Islet precursor cell (in vitro differentiated cells): ENCODE data around the gene ANKRD27.
"Not testable (repeated sequence)": the region's sequence is repeated elsewhere in the genome, so short reads cannot be mapped to it uniquely, and the experiment has no call there.

Source experiments
- DNase-seq: peaks from one replicate; pipeline ENCODE4 v3.0.0-alpha.2; 2018

Gene ANKRD27

DNA sequence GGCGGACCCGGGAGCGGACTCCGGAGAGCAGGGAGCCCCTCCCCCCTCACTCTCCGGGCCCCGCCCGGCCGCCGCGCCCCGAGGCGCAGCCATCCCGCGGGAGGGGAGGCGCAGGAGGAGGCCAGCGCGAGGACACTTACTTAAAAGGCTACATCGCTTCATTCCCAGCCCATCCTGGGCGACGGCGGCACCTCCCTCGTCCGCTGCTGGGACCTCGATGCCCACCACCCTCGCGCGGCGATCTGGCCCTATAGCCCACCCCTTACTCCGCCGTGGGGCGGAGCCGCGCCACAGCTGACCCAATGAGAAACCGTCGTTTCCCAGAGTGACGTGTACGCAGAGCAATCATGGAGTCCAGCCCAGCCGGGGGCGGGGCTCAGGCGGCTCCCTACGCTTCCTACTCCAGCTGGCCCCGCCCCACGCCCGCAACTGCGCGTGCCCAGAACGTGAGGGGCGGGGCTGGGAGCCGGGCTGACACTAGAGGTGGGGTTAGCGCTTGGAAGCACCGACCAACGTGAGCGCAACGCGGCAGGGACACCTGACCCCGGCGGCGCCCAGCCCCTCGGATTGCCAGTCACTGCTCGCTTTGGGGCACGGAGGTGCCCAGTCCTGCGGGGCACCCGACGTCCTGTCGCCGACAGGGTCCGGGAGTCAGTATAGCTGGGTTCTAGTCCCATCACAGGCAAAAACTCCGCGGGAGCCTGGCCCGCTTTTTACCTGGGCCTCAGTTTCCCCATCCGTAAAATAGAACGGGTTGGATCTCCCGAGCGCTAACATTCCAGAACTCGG lies at the start of gene ANKRD27:
TSS of gene ANKRD27 (minus strand) at position 250 of the 789 bp plus-strand sequence. CDS start 16,165 bp downstream, outside the sequence.
- peak; percentile 99 for DNase-seq

DNA sequence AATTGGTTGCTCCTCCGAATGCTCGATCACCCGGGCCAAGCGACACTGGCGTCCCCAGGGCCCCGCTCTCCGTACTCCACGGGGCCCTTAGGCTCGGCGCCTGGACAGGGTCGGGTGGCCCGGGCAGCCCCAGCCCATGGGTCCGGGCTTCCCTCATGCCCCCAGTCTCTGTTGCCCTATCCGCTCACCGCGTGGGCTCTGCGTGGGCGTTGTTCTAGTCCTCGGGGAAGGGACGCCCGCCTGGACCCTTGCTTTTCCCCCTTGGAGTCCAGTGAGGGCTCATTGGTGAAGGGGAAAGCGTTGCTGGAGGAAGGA lies 45.9 kb upstream of the ANKRD27 start:
- DNase-seq: no peak

DNA sequence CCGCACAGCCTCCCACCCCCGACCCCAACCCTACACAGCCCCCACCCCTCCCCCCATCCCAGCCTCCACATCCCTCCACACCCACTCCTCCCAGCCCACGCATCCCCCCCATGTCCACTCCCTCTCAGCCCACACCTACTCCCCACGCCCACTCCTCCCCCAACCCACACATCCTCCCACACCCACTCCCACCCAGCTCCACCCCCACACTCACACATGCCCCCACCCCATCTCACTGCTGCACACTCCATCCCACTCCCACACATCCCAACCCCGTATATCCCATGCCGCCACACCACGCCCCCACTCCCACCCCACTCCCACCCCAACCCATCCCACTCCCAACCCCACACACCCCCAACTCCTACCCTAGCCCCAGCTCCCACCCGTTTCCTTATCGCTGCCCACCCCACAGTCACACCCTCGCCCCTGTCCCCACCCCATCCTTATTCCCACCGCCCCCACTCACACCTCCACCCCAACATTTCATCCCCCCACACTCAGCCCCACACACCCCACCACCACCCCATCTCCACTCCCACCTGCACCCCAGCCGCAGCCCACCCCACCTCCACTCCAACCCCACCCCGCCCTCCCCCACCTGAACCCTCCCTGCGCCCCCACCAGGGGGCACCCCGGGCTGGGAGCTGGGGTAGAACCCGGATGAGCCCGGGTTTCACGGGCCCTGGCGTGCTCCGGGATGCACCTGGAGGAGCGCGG lies 45.4 kb upstream of the ANKRD27 start:
- no peak for DNase-seq

DNA sequence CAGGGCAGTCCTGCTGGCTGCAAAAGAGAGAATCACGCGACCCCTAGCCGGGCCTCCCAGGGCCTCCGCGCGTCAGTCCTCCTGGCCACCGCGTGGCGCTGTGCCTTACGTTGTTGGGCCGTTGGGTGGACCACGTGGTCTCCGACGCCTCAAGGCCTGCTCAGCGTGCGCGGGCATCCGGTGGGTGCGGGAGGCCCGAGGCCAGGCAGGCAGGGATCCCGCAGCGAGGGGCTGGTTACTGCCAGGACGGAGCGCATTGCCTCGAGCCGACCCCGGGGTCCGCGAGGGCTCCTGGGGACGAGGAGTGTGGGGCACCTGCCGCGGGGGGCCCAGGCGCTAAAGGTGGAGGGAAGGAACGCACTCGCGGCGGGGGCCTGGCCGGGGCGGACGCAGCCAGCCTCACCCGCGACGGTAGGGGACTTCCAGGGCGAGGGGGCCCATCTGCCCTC lies 44.7 kb upstream of the ANKRD27 start, which contains the start of gene TDRD12:
TSS of gene TDRD12 (plus strand) at position 157 of the 449 bp plus-strand sequence. CDS start 306 bp downstream, outside the sequence.
- no peak for DNase-seq

DNA sequence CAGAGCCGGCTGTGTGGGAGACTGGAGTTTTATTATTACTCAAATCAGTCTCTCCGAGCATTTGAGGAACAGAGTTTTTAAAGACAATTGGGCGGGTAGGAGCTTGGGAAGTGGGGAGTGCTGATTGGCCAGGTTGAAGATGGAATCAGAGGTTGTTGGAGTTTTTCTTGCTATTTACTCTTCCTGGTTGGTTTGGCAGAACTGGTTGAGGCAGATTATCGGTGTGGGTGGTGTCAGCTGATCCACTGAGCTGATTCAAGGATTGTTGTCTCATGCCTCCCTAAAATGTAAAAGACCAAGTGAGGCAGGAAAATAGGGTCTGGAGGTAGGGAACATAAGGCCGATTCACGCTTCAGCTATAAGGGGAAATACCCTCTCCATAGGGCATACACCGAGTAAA lies 43.3 kb upstream of the ANKRD27 start:
- DNase-seq: no peak

DNA sequence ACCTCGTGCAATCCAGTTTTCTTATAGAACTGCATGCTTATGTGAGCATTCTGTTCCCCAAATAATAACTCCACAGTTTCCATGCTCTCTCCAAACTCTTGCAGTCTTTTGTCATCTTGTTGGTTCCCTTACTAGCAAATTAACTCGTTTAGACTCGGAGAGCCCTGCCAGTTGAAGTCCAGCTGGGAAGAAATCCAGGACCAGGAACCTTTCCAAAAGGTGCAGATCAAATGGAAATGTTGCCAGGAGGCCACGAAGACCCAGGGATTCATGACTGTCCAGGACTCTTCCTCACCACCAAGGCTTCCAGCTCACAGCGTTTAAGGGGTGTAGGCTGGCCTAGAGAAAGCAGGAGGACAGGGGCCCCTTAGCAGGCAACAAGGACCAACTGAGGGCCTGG lies 42.5 kb upstream of the ANKRD27 start:
- no peak for DNase-seq

DNA sequence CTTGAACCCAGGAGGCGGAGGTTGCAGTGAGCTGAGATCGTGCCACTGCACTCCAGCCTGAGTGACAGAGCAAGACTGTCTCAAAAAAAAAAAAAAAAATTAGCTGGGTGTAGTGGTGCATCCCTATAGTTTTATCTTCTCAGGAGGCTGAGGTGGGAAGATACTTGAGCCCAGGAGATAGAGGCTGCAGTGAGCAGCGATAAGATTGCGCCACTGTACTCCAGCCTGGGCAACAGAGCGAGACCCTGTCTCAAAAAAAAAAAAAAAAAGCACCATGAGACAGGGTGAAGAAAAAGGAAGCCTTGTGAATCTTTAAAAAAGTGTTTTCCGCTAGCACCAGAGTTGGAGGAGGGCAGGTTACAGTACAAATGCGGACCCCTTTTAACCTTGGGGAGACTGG lies 41.2 kb upstream of the ANKRD27 start:
- DNase-seq: not testable (repeated sequence)

DNA sequence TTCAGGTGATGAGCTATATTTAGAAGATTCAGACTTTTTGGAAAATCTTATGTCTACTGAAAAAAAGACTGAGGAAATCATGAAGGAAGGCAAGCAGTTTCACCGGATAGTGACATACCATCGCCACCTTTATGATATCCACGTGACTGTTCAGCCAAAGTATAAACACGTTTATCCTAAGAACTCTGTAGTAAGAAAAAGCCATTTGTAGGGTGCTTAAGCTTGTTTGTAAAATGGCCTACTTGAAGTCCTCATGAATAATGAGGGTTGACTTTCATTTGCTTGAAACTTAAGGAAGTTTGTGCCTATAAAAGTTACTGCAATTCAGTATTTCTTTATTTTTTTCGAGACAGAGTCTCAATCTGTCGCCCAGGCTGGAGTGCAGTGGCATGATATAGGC lies 36.8 kb upstream of the ANKRD27 start:
- DNase-seq: no peak

DNA sequence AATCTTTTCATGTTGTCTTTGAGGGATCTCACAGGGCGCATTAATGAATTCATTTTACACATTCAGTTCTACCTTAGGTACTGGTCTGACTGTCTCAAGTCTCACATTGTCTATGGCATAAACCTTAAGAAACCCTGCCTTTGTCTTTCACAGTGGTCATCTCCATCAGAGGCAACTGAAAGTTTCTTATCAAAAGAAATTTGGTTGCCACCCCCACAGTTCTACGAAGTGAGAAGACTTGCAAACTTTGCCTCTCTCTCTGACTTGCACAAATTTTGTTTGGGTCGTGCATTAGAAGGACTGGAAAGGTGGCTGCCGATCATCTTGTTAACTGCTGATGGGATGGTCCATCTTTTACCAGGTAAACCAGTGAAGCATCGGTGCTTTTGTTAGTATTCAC lies 34.1 kb upstream of the ANKRD27 start:
- DNase-seq: no peak

DNA sequence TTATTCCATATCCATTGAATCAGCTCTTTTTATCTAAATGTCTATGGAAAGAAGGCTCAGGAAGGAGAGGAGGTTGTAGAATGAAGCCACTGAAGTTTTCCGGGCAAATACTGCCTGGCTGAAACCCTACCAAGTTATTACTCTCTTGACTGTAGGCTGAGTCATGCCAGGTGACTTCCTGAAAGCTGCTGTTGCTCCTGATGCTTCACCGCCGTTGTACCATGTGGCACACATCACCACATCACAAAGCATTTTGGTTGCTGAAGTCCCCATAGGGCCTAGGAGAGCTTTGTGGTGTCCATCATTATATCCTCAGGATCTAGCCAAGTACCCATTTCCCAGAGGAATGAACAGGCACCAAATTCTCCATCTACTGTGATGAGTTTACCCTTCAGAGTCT lies 33.5 kb upstream of the ANKRD27 start:
- no peak for DNase-seq

DNA sequence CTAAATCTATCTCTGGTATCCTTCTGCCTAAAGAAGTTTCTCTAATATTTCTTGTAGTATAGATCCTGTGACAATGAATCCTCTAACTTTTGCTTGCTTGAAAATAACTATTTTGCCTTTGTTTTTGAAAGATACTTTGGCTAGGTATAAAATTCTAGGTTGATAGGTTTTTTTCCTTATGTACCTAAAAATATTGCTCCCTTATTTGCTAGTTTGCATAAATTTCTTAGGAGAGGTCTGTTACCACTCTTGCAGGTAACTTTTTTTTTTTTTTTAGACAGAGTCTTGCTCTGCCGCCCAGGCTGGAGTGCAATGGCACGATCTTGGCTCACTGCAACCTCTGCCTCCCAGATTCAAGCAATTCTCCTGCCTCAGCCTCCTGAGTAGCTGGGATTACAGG lies 29.0 kb upstream of the ANKRD27 start:
- not testable (repeated sequence) for DNase-seq

DNA sequence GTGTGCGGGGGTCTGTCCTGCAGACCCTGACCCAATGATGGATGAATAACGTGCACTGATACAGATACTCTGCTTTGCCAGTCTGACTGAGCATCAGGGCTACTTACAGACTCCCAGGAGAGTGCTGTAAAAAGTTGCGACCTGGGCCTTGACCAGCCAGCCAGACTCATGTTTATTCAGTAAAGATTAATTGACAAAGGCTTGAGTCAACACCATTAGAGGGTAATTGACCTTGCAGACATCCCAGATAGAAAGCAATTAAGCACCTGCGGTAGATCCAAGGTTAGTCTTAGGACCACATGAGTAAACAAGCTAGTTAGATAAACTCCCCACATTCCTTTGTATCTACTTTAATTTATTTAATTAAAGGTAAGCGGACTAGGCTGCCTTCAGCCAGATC lies 27.0 kb upstream of the ANKRD27 start:
- DNase-seq: peak; percentile 42

DNA sequence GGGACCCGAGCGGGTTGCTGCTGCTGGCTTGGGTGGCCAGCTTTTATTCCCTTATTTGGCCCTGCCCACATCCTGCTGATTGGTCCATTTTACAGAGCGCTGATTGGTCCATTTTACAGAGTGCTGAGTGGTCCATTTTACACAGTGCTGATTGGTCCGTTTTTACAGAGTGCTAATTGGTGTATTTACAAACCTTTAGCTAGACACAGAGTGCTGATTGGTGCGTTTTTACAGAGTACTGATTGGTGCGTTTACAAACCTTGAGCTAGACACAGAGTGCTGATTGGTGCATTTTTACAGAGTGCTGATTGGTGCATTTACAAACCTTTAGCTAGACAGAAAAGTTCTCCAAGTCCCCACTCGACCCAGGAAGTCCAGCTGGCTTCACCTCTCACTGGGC lies 25.1 kb upstream of the ANKRD27 start:
- not testable (repeated sequence) for DNase-seq

DNA sequence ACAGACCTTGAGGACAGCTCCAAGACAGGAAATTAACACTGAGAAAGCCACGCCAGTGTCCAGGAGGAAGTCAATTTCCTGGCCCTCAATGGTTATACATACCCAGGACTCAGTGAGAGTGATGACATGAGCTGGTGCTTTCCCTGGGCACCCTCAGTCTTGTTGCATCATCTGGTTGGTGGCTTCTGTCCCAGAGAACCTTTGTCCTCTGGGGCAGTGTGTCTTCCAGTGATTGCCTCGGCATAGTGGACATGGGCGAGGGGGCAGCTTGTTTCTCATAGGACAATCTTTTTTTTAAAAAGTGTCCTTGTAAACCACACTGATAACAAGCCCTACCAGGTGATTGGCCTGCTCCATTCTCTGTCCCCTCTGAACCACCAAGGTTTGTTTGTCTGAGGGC lies 21.8 kb upstream of the ANKRD27 start:
- not testable (repeated sequence) for DNase-seq

DNA sequence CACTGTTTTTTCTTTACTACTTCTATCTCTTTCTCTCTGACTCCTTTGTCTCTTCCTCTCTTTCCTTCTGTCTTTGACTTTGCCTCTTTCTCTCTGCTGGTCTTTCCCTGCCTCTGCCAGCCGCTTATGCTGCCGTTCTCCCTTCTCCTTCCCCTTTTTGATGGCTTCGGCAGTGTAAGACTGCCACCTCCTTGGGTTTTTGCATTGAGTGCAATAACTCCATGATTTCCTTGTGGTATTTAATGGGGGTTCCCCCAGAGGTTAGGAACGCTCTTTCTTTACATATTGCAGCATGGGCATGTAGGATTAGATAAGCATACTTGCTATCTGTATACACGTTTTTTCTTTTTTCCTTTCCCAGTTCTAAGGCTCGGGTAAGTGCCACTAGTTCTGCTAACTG lies 20.5 kb upstream of the ANKRD27 start:
- not testable (repeated sequence) for DNase-seq

DNA sequence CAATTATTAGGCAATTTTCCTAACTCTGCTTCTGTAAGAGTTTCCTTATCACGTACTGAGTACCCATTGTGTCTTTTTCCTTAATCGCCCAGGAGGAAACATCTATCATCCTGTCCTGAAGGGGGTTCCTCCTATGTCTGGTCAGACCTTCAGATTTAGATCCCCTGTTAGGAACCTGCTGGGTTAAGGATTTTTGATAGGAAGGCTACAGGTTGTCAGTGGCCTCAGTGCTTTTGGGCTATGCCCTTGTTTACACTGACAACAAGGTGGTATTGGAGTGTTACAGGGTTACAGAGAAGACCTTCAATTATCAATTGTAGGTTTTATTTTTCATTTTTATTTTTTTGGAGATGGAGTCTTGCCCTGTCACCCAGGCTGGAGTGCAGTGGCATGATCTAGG lies 19.9 kb upstream of the ANKRD27 start:
- not testable (repeated sequence) for DNase-seq

DNA sequence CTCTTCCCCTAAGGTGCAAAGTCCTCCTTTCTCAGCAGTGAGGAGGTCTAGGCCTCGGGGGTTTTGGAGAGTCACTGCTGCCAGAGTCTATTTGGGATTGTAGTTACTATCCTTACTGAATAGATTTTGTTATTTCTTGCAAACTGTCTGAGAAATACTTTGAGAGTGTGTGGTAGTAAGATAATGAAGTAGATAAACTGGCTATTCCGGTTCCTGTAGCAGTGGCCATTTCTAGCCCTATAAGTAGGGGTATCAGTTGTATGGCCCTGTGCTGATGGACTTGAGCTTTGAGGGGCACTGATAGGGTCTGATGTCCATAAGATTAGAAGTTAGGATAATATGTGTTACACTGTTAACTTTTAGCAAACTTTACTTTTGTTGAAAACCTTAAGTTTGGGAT lies 19.3 kb upstream of the ANKRD27 start:
- DNase-seq: not testable (repeated sequence)

DNA sequence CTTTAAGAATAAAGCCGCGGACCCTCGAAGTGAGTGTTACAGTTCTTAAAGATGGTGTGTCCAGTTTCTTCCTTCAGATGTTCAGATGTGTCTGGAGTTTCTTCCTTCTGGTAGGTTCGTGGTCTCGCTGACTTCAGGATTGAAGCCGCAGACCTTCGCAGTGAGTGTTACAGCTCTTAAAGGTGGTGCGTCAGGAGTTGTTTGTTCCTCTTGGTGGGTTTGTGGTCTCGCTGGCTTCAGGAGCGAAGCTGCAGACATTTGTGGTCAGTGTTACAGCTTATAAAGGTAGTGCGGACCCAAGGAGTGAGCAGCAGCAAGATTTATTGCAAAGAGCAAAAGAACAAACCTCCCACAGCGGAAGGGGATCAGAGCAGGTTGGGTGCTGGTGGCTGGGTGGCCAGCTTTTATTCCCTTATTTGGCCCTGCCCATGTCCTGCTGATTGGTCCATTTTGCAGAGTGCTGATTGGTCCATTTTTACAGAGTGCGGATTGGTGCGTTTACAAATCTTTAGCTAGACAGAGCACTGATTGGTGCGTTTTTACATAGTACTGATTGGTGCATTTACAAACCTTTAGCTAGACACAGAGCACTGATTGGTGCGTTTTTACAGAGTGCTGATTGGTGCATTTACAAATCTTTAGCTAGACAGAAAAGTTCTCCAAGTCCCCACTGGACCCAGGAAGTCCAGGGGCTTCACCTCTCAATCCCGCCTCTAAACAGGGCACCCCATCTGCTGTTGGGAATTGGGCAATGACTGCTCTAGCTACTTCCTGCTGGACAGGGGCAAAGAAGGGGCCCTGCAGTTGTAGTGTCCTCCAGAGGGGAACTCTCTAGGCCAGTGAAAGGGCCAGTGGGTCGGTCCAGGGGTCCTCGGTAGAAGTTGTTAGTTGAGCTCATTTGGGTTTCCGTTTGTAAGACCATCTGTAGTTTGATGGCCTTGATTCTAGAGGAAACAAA lies 18.4 kb upstream of the ANKRD27 start:
- DNase-seq: not testable (repeated sequence)

DNA sequence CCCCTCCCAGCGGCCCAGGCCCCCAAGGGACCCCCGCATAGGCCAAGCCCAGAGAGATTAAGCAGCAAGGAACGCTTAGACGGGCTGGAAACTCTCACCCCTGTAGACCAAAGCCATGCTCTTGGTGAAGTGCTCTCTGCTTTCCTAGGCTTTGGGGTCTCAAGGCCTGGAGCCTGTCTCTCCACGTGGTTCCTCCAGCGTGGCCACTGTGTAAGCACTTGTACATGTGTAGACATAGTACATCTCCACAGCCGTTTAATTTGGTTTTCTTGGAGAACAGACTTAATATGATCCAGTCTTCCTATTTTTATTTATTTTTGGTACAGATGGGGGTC lies 17.7 kb upstream of the ANKRD27 start:
- no peak for DNase-seq

DNA sequence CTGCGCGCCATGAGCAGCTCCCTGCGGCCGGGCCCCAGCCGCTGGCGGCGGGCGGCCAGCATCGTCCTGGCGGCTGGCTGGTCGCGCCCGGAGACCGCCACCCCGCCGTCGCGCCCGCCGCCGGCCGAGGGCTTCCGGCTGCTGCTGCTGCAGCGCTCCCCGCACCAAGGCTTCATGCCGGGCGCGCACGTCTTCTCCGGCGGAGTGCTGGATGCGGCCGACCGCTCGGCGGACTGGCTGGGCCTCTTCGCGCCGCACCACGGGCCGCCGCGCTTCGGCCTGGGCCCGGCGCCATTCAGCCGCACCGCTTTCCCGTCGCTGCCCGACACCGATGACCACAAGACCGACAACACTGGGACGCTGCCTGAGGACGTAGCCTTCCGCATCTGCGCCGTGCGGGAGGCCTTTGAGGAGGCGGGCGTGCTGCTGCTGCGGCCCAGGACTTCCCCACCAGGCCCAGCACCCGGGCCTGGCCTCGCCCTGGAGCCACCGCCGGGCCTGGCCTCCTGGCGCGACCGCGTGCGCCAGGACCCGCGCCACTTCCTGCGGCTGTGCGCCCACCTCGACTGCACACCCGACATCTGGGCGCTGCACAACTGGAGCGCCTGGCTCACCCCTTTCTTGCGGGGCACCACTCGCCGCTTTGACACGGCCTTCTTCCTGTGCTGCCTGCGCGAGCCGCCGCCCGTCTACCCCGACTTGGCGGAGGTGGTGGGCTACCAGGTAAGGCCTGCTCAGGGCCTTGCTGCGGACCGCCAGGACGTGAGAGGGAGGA lies 17.2 kb upstream of the ANKRD27 start:
- peak; percentile 70 for DNase-seq

DNA sequence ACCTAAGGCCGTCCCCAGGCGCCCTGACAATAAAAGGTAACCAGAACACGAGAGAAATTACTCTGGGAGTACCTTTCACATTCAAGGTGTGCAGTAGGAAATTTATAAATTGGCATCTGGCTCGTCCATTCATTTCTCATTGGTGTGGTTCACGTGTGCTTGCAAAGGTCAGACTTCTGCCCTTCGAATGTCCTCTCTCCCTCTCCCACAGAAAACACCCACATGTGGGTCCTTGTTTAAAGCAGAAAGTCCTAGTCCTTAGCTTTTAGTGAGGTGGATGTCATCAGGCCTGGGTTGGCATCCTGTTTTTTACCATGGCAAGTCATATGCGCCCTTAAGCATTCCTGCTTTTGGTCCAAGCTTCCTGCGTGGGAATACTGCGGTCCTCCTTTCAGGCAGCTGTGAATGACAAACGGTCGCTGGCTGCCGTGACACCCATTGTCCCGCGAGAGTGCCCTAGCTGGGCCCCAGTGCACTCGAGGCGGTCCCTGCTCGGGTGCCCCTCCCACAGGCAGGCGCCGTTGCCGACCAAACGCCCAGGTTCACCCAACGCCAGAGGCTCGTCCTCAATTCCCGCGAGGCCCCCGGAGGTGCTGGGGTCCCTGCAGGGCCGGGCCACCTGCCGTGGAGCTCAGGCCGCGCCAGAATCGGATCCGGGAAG lies 16.4 kb upstream of the ANKRD27 start, which contains the start of gene NUDT19:
TSS of gene NUDT19 (plus strand) at position 531 of the 661 bp plus-strand sequence. CDS start 140 bp downstream, outside the sequence.
- DNase-seq: peak; percentile 88

DNA sequence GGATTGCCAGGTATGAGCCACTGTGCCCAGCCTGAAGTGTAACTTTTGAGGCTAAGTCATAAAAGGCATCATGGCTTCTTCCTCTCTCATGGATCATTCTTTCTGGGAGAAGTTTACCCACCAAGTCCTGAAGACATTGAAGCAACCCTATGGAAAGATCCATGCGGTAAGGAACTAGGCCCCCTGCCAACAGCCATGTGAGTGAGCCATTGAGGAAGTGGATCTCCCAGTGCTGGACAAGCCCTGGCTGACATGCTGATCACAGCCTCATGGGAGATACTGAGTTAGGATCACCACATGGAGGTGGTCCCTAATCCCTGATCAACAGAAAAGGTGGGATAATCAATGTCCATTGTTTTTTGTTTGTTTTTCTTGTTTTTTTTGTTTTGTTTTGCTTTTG lies 13.3 kb upstream of the ANKRD27 start:
- peak; percentile 11 for DNase-seq
